HG03135 (cell line): ENCODE data around the gene GPS1.

Source experiments
- ATAC-seq: cut with Tn5 transposase; IDR thresholded peaks from one replicate; pipeline ENCODE4 v1.9.1; 2021; ENCODE audit warnings: mild to moderate bottlenecking, moderate library complexity; ENCODE audit not compliant: unreplicated experiment

The GPS1 gene

GRCh38 chr17:82098169-82098938, 46.7 kb downstream of the GPS1 start, which contains the start of gene FASN:
Gene FASN (minus strand): TSS chr17:82098236. CDS start chr17:82096445, 1,791 bp downstream.
- ATAC-seq = peak; percentile 70

GRCh38 chr17:82098939-82099763, 47.5 kb downstream of the GPS1 start:
- peak; percentile 16 for ATAC-seq

GRCh38 chr17:82100502-82101298, 49.0 kb downstream of the GPS1 start:
- ATAC-seq = no peak

- no peak for ATAC-seq
Observed at GRCh38 chr17:82101301-82101715, 49.6 kb downstream of the GPS1 start.

- ATAC-seq = no peak
Observed at GRCh38 chr17:82101767-82102679, 50.3 kb downstream of the GPS1 start.

GRCh38 chr17:82103553-82104451, 52.1 kb downstream of the GPS1 start:
- no peak for ATAC-seq

- no peak for ATAC-seq
Observed at GRCh38 chr17:82104797-82105416, 53.2 kb downstream of the GPS1 start.

GRCh38 chr17:82105417-82105881, 53.8 kb downstream of the GPS1 start:
- no peak for ATAC-seq

GRCh38 chr17:82105882-82106687, 54.4 kb downstream of the GPS1 start:
- peak; percentile 78 for ATAC-seq

GRCh38 chr17:82106688-82107305, 55.1 kb downstream of the GPS1 start:
- ATAC-seq = no peak
